ENCODE results near the gene TMEM106C. TPM values are rescaled to one million over a fixed set of nuclear protein-coding genes. Genes with fewer than 3 reads are reported as not detected.
A peak's percentile ranks its signal among the peaks of the same experiment; 100 is the strongest.

TMEM106C gene
- polyA plus RNA-seq, 1 donor = 134 TPM

GRCh38 chr12:47991106-47992061, 28.0 kb downstream of the TMEM106C start:
- no peak for DNase-seq

- no peak for DNase-seq
These were observed 29.4 kb downstream of the TMEM106C start for GRCh38 chr12:47992776-47993175.

- DNase-seq = no peak
These were observed 30.1 kb downstream of the TMEM106C start for GRCh38 chr12:47993491-47993890.

- peak; percentile 26 for DNase-seq
These were observed 32.6 kb downstream of the TMEM106C start for GRCh38 chr12:47995981-47996401.

- DNase-seq = no peak
These were observed 33.9 kb downstream of the TMEM106C start for GRCh38 chr12:47997321-47997720.

GRCh38 chr12:47999816-48000215, 36.4 kb downstream of the TMEM106C start:
- DNase-seq = no peak

GRCh38 chr12:48000878-48001504, 37.6 kb downstream of the TMEM106C start:
- peak; percentile 32 for DNase-seq

- peak; percentile 75 for DNase-seq
These were observed 38.4 kb downstream of the TMEM106C start for GRCh38 chr12:48001505-48002413.

GRCh38 chr12:48002414-48002730, 39.0 kb downstream of the TMEM106C start:
- DNase-seq = no peak

- peak; percentile 63 for DNase-seq
These were observed 39.4 kb downstream of the TMEM106C start for GRCh38 chr12:48002773-48003218.

- DNase-seq = peak; percentile 27
These were observed 40.0 kb downstream of the TMEM106C start for GRCh38 chr12:48003226-48004052.

GRCh38 chr12:48004053-48004941, 40.9 kb downstream of the TMEM106C start, which contains the start of gene COL2A1:
TSS of gene COL2A1 (minus strand) at chr12:48004476. CDS start at chr12:48004321, 155 bp downstream.
- peak; percentile 65 for DNase-seq

GRCh38 chr12:48005001-48005749, 41.8 kb downstream of the TMEM106C start:
- DNase-seq = peak; percentile 46

GRCh38 chr12:48005750-48006021, 42.3 kb downstream of the TMEM106C start:
- DNase-seq = no peak

- DNase-seq = no peak
These were observed 43.8 kb downstream of the TMEM106C start for GRCh38 chr12:48007206-48007605.

- DNase-seq = no peak
These were observed 45.0 kb downstream of the TMEM106C start for GRCh38 chr12:48008349-48008748.

- DNase-seq = no peak
These were observed 45.6 kb downstream of the TMEM106C start for GRCh38 chr12:48008950-48009349.

- no peak for DNase-seq
These were observed 46.1 kb downstream of the TMEM106C start for GRCh38 chr12:48009471-48009870.

- no peak for DNase-seq
These were observed 47.1 kb downstream of the TMEM106C start for GRCh38 chr12:48010366-48010970.

Measured in left kidney (tissue), 2 donors.